GM21526 (cell line): Measurements from ENCODE around the gene CUEDC2.
"Not testable (repeated sequence)": the region's sequence is repeated elsewhere in the genome, so short reads cannot be mapped to it uniquely, and the experiment has no call there.

Source experiments
- ATAC-seq: cut with Tn5 transposase; IDR thresholded peaks from one replicate; pipeline ENCODE4 v1.9.1; 2021; ENCODE audit warnings: moderate library complexity; ENCODE audit not compliant: unreplicated experiment, low FRiP score

Gene CUEDC2

DNA sequence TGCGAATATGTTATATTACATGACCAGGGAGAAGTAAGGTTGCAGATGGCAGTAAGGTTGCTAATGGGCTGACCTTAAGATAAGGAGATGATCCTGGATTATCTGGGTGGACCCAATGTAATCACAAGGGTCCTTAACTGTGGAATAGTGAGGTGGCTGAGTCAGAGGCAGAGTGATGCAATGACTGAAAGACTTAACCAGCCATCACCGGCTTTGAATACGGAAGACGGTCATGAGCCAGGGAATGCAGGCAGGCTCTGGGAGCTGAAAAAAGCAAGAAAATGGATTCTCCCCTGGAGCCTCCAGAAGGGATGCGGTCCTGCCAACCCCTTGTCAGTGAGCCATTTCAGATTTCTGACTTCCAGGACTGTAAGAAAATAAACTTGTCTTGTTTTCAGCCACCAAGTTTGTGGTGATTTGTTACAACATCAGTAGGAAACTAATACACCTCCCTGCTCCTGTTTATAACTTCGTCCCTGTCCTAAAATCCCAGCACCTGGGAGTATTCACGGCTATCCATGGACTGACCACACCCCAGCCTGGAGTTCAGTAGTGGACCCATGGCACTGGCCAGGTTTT, 23.6 kb upstream of the CUEDC2 start:
- no peak for ATAC-seq

GRCh38 chr10:102454662-102455487, 22.5 kb upstream of the CUEDC2 start:
- ATAC-seq, result not testable (repeated sequence)

DNA sequence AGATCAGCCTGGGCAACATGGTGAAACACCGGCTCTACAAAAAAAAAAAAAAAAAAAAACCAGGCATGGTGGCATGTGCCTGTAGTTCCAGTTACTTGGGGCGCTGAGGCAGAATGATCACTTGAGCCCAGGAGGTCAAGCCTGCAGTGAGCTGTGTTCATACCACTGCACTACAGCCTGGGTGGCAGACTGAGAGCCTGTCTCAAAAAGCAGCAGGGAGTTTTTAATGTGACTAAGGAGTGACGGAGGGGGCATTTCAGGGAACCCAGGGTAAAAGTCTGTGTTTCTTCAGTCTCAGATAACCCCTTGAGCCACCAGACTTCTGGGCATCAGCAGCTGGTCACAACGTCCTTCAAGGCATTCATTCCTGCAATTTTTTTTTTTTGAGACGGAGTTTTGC, 21.1 kb upstream of the CUEDC2 start:
- ATAC-seq, result no peak

DNA sequence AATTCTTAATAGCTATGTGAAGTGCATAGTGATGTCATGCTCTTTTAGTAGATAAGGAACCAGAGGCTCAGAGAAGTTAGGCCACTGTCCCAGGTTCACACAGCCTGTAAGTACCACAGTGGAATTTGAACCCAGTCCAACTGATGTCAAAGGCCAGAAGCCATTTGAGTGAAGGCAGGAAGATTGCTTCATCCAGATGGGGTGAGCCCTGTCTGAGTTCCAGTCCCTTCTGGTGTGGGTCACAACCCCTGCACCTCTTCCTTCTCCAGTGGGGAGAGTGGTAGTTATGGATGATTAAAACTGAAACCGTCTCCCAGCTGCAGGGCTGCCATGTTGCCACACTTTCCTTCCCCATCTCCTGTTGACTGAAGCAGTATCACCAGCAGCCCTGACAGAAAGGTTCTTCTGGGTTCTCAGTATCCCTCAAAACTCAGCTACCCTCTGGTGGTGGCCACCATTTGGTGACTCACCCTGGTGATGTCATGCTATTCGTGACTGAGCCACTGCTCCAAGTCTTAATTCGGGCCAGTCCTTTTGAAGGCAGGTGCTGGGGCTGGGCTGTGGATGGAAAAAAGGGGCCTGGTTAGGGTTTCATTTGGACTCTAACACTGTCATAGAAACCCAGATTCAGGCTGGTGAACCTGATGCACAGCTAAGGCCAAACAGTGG, 20.4 kb upstream of the CUEDC2 start:
- ATAC-seq, result no peak

- ATAC-seq, result no peak
Observed at GRCh38 chr10:102451105-102451969, 19.0 kb upstream of the CUEDC2 start, which contains the start of gene C10orf95. C10orf95 (minus strand) TSS chr10:102451543; CDS start chr10:102451093, 450 bp downstream.

DNA sequence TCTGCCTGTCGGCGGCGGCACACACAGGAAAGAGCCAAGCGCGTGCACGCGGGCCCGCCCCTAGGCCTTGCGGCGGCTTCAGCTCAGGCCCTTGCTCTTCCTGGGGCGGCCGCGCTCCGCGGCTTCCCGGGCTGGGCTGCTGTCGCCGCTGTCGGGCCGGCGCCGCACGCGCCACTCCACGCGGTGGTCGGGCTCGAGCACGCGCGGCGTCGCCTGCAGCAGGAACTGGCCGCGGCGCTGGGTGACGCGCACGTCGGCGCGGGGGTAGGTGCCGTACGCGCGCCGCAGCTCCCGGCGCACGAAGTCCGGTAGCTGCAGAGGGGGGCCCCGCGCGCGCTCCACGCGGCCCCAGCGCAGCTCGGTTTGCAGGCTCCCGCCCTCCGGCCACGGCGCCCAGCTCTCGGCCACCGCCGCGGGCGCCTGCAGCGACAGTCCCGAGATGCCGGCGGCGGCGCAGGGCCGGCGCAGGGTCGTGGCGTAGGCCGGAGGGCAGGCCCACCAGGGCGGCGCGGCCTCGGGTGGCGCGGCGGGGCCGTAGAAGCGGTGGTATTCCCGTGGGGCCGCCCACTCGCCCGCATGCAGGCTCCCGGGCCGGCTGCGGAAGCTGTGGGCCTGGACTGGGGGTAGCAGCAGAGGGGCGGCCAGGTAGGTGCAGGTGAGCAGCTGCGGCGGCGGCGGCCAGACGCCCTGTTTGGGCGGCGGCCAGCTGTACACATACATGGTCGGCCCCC, 18.2 kb upstream of the CUEDC2 start:
- ATAC-seq, result peak; percentile 66

DNA sequence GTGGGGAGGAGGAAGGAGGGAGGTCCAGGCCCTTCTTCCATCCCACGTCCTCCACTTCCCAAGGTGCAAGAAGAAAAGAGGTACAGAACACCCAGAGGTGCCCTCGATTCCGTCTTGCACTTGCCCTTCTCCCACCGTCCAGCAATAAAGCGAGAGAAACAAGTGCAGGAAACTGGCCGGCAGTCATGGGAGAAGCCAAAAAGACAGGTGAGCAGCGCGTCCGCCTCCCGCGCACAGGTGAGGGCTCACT, 17.7 kb upstream of the CUEDC2 start:
- no peak for ATAC-seq

DNA sequence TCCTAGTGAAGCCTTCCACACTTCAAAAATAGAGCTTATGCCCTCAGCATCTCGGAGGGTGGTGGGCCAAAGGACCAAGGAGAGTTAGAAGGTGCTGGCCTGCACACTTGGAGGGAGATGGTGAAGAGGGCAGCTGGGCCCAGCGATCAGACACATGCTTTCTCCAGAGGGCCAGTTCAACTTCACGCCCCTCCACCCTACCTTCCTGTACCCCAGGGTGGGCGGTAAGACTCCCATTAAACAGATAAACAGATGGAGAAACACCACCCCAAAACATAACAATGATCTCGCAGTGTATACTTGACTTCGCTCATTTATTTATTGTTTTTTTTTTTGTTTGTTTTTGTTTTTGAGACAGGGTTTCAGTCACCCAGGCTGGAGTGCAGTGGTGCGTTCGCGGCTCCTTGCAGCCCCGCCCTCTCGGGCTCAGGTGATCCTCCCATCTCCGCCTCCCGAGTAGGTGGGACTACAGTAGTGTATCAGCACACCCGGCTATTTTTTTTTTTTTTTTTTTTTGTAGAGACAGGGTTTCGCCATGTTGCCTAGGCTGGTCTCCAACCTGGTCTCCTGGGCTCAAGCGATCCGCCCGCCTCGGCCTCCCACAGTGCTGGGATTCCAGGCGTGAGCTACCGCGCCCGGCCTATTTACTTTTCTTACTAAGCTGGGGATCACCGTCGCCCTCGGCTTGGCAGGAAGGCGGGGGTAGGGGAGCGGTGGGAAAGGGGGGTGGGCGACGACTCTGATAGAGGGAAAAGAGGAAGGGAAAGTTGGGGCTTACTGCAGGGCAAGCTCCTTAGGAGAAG, 17.1 kb upstream of the CUEDC2 start:
- ATAC-seq, result peak; percentile 46

- no peak for ATAC-seq
Observed at GRCh38 chr10:102444851-102445250, 12.5 kb upstream of the CUEDC2 start.

DNA sequence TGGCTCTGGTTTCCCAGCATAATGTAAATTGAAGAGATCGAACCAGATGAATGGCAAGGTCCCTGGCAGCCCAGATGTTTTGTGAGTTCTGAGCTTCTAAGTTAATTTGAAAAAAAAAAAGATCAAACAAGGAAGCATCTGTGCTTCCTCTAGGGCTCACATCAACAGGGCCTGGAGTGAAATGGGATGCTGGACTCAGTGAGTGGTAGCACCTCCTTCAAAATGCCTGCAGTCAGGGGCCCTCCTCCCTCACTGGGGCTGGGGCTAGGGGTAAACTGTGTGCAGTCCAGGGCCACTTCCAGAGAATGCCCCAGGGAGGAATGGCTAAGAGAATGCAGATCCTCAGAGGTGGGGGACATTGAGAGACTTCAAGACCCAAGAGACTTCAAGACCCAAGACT, 6.0 kb upstream of the CUEDC2 start:
- ATAC-seq, result no peak

GRCh38 chr10:102437515-102437914, 5.1 kb upstream of the CUEDC2 start:
- no peak for ATAC-seq

DNA sequence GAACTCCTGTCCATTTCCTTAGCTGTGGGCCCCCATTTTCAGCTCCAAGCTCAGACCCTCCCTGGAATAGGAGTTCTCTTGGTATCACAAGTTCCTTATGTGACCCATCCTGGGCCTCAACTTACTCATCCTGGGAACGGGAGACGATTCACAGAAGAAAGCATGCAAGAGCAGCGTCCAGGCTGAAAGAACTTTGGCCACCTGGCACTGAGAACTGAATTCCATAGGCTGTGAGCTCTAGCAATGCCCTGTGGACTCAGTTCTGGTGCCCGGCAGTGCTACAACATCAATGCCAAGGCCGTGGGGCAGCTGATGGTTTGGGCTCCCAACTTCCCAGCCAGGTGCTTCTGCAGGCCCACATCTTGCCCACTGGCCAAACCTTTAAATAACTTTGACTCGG, 3.9 kb upstream of the CUEDC2 start:
- ATAC-seq, result no peak

GRCh38 chr10:102435529-102436233, 3.3 kb upstream of the CUEDC2 start:
- no peak for ATAC-seq

- ATAC-seq, result no peak
Observed at GRCh38 chr10:102435133-102435497, 2.7 kb upstream of the CUEDC2 start.

DNA sequence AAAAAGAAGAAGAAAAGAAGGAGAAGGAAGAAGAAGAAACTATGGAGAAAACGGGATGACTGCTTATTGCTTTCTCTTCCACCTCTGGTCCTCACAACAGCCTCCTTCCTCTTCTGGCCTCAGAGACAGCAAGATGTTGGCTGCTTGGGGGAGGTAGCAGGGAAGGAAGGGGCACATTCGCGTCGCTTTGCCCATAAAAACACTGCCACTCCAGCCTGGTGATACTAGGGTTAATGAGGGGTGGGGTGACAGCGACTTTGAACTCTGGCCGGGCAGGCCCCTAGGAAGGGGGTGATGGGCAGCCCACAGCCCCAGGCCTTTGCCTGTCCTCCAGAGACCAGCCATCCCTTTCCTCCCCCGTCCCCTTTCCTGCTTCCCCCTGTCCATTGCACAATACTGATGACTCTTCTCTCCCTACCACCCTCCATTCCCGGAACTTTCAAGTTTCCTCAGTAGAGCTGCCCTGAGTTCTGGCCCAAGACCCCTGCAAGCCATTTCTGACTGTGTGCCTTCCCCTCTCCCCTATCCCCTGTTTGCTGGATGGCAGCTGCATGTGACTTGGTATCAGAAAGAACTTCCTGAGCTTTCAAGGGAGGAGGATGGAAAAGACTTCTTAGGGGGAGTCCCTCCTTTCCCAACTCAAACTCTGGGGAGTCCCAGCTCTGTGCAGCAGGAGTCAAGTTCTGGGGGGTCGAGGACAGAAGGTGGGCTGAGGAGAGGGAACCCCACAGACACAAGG, 2.2 kb upstream of the CUEDC2 start:
- no peak for ATAC-seq

DNA sequence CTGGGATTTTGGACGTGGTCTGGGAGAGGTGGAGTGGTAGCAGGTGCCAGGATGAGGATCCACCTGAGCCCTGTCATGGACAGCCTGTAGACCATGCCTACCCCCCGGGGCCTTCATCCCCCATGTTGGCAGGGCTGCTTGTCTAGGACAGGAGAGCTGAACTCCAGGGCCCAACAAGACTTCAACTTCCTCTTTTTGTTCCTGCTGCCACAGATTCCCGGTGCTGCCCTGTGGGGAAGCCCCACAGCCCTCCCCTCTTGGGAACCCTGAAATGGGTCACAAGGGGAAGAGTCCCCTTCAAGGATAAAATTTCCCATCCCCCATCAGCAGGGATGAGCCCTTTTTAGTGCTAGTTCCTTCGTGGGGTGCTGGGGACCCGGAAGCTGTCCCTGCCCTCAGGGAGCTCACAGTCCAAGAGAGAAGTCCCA, 1.3 kb upstream of the CUEDC2 start:
- ATAC-seq, result no peak

DNA sequence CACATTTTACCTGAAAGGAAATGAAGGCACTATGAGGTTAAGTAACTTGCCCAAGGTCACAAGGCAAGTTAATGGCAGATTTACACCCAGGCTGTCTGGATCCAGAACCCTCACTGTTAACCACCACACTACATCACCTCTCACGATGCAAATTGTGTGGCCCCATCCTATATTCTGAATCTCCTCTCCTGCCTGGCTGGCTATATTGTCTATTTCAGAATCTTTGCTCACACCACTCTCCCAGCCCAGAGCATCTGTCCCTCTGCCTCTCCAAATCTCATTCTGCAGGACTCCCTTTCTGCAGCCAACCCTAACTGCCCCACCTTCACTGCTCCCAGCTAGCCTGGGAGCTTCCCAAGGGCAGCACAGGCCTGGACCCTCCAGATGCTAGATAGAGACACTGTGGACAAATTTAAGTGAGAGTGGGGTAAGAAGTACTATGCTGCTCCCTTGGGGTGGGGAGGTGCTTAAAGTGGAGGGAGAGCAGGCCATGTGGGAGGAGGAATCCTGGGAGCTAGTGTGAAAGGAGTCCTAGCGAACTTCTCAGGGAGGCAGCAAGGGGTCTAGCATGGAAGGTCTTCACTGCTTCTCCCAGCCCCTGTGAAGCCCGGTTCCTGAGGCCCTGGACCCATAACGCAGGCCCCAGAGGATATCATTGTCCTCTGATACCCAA, 786 bp downstream of the CUEDC2 start:
- ATAC-seq, result no peak

- no peak for ATAC-seq
Observed at GRCh38 chr10:102429468-102429867, 2.9 kb downstream of the CUEDC2 start.
